ENCODE data around the gene MOB3A.

DNA sequence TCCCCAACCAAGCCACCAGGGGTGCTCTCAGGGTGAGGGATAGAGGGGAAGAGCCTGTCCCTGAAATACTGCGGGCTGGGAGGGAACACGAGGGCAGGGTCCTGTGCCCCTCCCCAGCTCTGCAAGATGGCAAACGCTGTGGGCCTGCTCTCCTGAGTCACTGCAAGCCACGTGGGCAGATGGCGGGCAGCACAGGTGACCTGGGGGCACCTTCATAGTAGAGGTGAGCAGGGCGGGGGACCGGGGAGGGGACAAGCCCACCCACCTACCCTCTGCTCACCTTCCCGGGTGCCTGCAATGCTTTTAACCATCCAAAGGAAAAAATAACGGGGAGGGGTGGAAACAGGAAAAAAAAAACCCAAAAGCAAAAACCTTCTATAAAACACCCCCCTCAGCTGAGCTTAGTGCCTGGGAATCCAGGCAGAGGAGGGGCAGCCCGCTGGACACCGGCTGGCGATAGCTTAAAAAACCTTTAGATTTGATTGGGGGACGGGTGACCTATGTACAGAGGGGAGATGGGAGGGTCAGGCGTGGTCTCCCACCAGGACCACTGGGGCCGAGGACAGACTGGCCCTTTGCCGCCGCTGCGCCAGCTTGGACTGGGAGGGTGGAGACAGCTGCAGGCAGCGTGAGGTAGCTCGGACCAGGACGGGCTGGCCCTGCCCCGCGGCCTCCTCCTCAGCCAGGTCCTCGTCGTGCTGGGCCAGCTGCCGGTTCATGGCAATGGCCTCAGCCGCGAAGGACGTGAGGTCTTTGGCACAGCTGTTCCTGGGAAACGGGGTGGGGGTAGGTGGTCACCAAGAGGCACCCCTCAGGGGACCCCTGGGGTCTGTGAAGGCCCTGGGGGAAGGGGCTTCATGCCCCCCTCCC lies 56.8 kb downstream of the MOB3A start:
- no peak for TF ChIP-seq GATA3 (IDR thresholded peaks at IDR 0.05; ENCODE audit: low read depth, low read length)
- no peak for TF ChIP-seq GATA2 (IDR thresholded peaks at IDR 0.05; ENCODE audit: low read depth, low read length)

Measured in SH-SY5Y (cell line).